Measurements from ENCODE around the gene BABAM2.
"Not testable (repeated sequence)": the region's sequence is repeated elsewhere in the genome, so short reads cannot be mapped to it uniquely, and the experiment has no call there.

Gene BABAM2

DNA sequence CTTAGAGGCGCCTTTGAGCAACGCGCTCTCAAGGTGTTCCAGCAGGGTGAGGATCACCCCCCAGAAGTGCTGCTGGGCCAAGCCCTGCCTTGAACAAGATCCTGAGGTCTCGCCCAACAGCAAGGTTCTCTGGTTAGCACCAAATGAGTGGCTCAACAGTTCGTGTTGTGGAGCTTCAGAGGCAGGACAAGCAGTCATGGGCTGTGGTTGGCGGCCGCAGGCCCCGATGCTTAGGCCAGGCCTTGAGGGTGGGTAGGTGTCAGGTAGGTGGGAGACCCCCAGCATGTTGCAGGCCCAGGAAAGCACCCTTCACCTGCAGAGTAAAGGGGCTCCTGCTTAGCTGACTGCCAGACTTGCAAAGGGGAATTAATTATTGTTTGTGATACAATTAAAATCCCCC is 431.9 kb downstream of the BABAM2 start:
- no peak for DNase-seq

- no peak for DNase-seq
Measured at GRCh38 chr2:28322981-28323396, 432.5 kb downstream of the BABAM2 start.

DNA sequence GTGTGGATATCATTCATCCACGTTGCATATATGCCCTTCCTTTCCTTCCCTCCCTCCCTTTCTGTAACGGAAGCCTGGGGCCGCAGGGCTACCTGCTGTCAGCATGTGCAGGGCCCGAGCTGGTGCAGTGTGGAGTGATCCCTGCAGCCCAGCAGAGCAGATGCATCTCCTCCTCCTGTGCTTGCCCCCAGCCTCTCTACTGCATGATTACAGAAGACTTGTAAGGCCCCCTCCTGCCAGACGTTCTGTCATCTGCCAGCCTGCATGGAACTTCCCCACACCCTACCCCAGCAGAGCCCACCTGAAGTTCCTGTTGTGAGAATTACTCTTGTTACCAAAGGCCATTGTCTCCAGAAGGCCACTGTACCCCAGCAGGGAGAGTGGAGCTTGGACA is 434.6 kb downstream of the BABAM2 start:
- DNase-seq, result no peak

DNA sequence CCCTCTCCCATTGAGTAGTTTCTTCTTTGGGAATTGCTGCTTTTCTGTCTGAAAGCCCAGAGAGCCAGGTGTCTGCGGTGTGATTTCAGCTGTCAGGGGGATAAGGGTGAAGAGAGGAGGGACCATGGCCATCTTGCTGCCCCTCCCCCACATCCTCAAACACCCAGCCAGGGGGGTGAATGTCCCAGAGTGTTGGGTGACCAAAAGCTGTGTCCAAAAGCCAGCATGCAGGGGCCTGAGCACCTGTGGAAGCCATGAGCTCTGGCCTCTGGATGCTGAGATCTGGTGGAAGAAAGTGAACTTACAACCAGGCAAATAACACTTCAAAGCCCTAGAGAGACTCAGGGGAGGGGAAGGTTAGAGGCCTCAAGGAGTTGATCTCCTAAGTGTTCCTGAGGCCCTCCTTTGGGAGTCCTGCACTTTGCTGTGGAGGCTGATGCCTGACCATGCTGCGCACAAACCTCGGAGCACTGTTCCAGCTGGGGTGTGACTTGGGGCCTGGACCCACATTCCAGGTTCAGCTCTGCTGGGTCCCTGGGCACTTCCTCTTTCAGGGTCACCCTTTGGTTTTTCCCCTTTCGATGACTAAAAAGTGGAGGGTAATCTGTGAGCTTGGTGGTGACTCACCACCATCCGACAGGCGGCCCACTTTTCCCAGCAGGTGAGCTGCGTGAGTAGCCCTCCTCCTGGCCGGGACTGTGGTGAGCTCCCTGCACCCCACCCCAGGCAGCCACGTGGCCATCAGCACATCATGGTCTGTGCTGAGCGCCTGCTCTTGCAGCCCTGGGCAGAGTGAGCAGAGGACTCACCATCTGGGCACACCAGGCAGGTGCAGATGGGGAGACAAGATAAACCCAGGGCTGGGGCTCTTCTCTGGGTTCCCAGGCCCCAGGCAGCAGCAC is 435.3 kb downstream of the BABAM2 start:
- no peak for DNase-seq

- DNase-seq, result no peak
Measured at GRCh38 chr2:28326469-28326805, 435.9 kb downstream of the BABAM2 start.

GRCh38 chr2:28326881-28327505 is 436.5 kb downstream of the BABAM2 start:
- DNase-seq, result no peak

GRCh38 chr2:28327581-28327955 is 437.0 kb downstream of the BABAM2 start:
- DNase-seq, result no peak

GRCh38 chr2:28327956-28328922 is 437.7 kb downstream of the BABAM2 start:
- no peak for DNase-seq

DNA sequence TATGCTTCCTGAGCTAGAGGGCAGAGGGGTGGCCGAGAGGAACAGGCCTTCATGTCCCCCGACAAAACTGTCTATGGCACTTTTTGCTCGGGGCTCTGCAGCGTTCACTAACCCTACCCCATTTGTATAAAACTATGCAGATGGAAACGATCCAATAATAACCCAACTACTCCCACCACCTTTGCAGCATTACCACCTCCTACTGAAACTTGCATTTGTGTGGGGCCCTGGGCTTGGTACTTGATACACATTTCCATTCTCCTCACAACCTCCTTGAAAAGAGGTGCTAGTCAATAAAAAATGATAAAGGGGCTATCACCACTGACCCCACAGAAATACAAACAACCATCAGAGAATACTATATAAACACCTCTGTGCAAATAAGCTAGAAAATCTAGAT is 438.7 kb downstream of the BABAM2 start:
- DNase-seq, result no peak

GRCh38 chr2:28330722-28331121 is 440.2 kb downstream of the BABAM2 start:
- not testable (repeated sequence) for DNase-seq

- DNase-seq, result not testable (repeated sequence)
Measured at GRCh38 chr2:28331797-28332196, 441.3 kb downstream of the BABAM2 start.

GRCh38 chr2:28332696-28333095 is 442.2 kb downstream of the BABAM2 start:
- DNase-seq, result no peak

GRCh38 chr2:28333606-28334526 is 443.3 kb downstream of the BABAM2 start:
- DNase-seq, result no peak

- no peak for DNase-seq
Measured at GRCh38 chr2:28334527-28334894, 444.0 kb downstream of the BABAM2 start.

DNA sequence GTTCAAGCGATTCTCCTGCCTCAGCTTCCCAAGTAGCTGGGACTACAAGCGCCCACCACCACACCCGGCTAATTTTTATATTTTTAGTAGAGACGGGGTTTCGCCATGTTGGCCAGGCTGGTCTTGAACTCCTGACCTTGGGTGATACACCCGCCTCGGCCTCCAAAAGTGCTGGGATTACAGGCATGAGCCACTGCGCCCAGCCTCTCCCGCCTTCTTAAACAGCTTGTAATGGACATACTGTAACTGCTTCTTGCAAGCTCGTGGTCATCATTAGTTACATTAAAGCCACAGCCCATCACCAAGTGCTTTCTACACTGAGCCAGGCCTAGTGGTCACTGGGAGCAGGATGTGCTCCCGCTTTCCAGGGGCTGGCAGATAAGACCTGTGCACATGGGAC is 444.7 kb downstream of the BABAM2 start:
- DNase-seq, result not testable (repeated sequence)

GRCh38 chr2:28335666-28336065 is 445.1 kb downstream of the BABAM2 start:
- DNase-seq, result no peak

DNA sequence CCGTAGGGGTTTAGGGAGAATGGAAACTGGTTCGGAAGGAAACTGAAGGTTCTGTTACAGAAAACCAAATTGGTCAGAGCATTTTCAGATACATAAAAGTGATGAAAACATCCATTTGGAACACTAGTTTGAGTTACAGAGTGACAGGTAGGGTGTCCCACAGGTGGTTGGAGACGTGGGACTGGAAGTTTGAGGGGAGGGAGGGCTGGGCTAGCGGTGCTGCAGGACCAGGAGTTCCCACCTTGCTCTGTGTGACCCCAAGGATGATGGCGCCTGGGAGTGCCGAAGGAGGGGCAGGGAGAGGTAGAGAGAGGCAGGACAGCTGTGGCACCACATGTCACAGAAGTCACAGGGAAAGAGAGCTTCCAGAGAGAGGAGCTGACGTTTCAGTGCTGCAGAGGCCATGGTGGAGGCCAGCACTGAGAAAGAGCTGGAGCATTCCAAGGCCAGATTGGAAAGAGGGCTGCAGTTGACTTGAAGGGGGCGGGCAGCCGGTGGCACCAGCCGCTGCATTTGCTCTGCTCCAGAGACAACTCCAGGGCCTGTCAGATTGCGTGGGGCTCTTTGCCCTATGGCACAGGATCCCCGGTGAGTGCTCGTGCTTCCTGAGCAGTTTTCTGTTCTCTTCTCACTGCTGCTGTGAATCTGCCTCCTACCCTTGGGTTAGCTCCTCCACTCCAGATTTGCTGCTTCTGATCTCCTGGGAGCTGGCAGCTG is 445.9 kb downstream of the BABAM2 start:
- no peak for DNase-seq

- DNase-seq, result no peak
Measured at GRCh38 chr2:28336982-28337627, 446.6 kb downstream of the BABAM2 start.

GRCh38 chr2:28338046-28338817 is 447.7 kb downstream of the BABAM2 start:
- DNase-seq, result no peak

DNA sequence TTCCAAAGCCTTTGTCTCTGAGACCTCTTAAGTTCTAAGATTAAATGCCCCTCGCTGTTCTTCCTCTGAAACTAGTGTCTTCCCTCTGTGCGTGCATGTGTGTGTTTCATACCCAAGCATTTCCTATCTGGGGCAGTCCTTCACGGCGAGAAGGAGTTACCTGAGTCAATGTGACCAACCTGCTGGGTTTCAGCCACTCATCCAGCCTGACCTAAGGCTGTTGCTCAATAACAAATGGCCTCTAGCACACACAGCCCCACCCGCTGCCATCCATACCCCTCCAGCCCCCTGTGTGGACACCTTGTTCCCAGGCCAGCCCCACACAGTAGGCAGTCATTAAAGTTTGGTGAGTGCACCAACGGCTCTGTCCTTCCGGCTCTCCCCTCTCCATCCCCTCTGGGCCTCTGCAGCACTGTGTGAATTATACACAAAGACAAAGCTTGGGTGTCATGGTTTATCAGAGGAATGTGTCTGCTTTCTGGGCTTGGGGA is 448.3 kb downstream of the BABAM2 start:
- no peak for DNase-seq

Measured in stimulated activated CD4-positive, alpha-beta T cell treated with anti-CD3 and anti-CD28 coated beads, Interleukin-12 subunit alpha, Interleukin-12 subunit beta, amount 100 ng/mL, for 4 hours (primary cell).